Testis (tissue), 2 donors: ENCODE results near the gene PFDN5.

Experiments
- POLR2A ChIP-seq: fragments of 450-650 bp; IDR thresholded peaks from one replicate; pipeline ENCODE4 v1.6.1; 2017; ENCODE audit warnings: antibody characterized with exemption, mild to moderate bottlenecking, moderate library complexity
- TF ChIP-seq, protein P1 (sequence below), 3 experiments: fragments of 450-650 bp in 2 of 3; fragments of 200-600 bp in 1 of 3; sonication (generic) in 1 of 3; IDR thresholded peaks; one replicate each; pipeline ENCODE4 v1.5.1; 2016 to 2019; ENCODE audit warnings: antibody characterized with exemption in 3 of 3, mild to moderate bottlenecking in 2 of 3, moderate library complexity in 1 of 3

DNA sequence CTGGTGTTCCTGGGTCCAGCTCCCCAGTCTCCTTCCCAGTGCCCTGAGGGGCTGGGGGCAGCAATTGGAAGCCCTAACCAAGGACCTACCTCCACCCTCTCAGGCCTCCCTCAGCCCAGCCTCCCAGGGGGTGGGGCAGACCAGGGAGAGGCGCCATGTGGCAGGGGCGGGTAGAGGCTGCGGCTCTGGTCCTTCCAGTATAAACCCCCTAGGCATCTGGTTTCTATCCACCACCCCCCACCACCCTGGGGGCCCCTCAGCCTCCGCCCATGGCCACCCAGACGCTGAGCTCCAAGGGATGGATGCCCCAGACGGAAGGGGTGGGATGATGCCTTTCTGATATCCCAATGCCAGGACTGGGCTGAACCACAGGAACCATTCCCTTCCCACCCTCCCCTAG lies 43.6 kb downstream of the PFDN5 start:
- TF ChIP-seq, protein P1, sequence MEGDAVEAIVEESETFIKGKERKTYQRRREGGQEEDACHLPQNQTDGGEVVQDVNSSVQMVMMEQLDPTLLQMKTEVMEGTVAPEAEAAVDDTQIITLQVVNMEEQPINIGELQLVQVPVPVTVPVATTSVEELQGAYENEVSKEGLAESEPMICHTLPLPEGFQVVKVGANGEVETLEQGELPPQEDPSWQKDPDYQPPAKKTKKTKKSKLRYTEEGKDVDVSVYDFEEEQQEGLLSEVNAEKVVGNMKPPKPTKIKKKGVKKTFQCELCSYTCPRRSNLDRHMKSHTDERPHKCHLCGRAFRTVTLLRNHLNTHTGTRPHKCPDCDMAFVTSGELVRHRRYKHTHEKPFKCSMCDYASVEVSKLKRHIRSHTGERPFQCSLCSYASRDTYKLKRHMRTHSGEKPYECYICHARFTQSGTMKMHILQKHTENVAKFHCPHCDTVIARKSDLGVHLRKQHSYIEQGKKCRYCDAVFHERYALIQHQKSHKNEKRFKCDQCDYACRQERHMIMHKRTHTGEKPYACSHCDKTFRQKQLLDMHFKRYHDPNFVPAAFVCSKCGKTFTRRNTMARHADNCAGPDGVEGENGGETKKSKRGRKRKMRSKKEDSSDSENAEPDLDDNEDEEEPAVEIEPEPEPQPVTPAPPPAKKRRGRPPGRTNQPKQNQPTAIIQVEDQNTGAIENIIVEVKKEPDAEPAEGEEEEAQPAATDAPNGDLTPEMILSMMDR (IDR thresholded peaks at IDR 0.05) = no peak
- no peak for TF ChIP-seq POLR2A
